Endothelial cell of umbilical vein (primary cell): ENCODE results near the gene SLC16A6. TPM values are rescaled to one million over a fixed set of nuclear protein-coding genes. Genes with fewer than 3 reads are reported as not detected.

Source experiments
- BruUV-seq: library from RNA; stranded (reverse); fragments of 400-500 nt; replicated peaks from 2 replicates; lab custom pipeline; 2021; lab: Mats Ljungman, UMichigan
- CTCF ChIA-PET: fragments of 300-600, 350-600 bp; sonication (Branson Sonifier 250); formaldehyde crosslinking; loops from one replicate; lab custom pipeline; 2021; ENCODE audit warnings: antibody characterized with exemption, inconsistent platforms; lab: Charles Lee
- POLR2A ChIA-PET: fragments of 300-600, 350-600 bp; sonication (Branson Sonifier 250); formaldehyde crosslinking; loops from one replicate; lab custom pipeline; 2021; ENCODE audit warnings: antibody characterized with exemption, inconsistent platforms; lab: Charles Lee
- DNase-seq: peaks from one replicate; pipeline ENCODE4 v3.0.0-alpha.2; 2011; ENCODE audit warnings: low read depth, low spot score
- FAIRE-seq: peaks from 2 replicates; lab custom pipeline; 2011; peaks lifted over from hg19 to GRCh38; lab: Jason Lieb, UNC
- H2AFZ ChIP-seq: 2 replicates; pipeline ENCODE4 v1.6.0; 2012; ENCODE audit warnings: low read depth, low read length, control low read depth, inconsistent platforms
- H3K27ac ChIP-seq: 2 replicates; pipeline ENCODE4 v1.5.1; 2011; ENCODE audit warnings: low read depth, mild to moderate bottlenecking, control low read depth, low read length, moderate library complexity; ENCODE audit not compliant: insufficient read depth
- H3K27me3 ChIP-seq, 2 experiments: 2 replicates each; pipeline versions ENCODE4 v1.6.0 to v1.6.1; 2011; ENCODE audit warnings: low read length in 2 of 2, mixed read lengths in 1 of 2; ENCODE audit not compliant: control insufficient read depth in 2 of 2, insufficient read depth in 2 of 2
- H3K36me3 ChIP-seq, 2 experiments: 2 replicates in 1 of 2; 3 replicates in 1 of 2; pipeline ENCODE4 v1.5.1; 2011; ENCODE audit warnings: low read length in 2 of 2, mild to moderate bottlenecking in 1 of 2, moderate library complexity in 1 of 2; ENCODE audit not compliant: control insufficient read depth in 2 of 2, insufficient read depth in 2 of 2; ENCODE audit errors: extremely low read depth in 1 of 2
- H3K4me1 ChIP-seq: 3 replicates; pipeline ENCODE4 v1.5.1; 2011; ENCODE audit warnings: mild to moderate bottlenecking, low read length; ENCODE audit not compliant: control insufficient read depth, insufficient read depth; ENCODE audit errors: extremely low read depth
- H3K4me2 ChIP-seq: 2 replicates; pipeline ENCODE4 v1.6.1; 2011; ENCODE audit warnings: low read length, control low read depth, mixed read lengths; ENCODE audit not compliant: insufficient read depth
- H3K4me3 ChIP-seq, 3 experiments: fragments of 200-600 bp in 1 of 3; sonication (generic), shearing (Covaris generic) in 1 of 3; replicated peaks in 1 of 3; 2 replicates each; pipeline ENCODE4 v1.5.1; 2011 to 2016; ENCODE audit warnings: control low read depth in 3 of 3, low read length in 3 of 3, mild to moderate bottlenecking in 2 of 3, inconsistent platforms in 1 of 3, low read depth in 1 of 3, moderate library complexity in 1 of 3; ENCODE audit not compliant: insufficient read depth in 1 of 3
- H3K79me2 ChIP-seq: 2 replicates; pipeline ENCODE4 v1.6.0; 2012; ENCODE audit warnings: low read length, inconsistent platforms; ENCODE audit not compliant: control insufficient read depth, insufficient read depth
- H3K9ac ChIP-seq: replicated peaks from 2 replicates; pipeline ENCODE3; 2011; ENCODE audit warnings: low read length, control low read depth; ENCODE audit not compliant: insufficient read depth; ENCODE audit errors: extremely low read depth
- H3K9me1 ChIP-seq: replicated peaks from 3 replicates; pipeline ENCODE4 v1.6.0; 2011; ENCODE audit warnings: mild to moderate bottlenecking, low read length; ENCODE audit not compliant: control insufficient read depth, insufficient read depth; ENCODE audit errors: extremely low read depth
- H3K9me3 ChIP-seq: replicated peaks from 2 replicates; pipeline ENCODE4 v1.5.1; 2012; ENCODE audit warnings: low read length, inconsistent platforms; ENCODE audit not compliant: control insufficient read depth, insufficient read depth
- H4K20me1 ChIP-seq: replicated peaks from 2 replicates; pipeline ENCODE3; 2011; ENCODE audit warnings: mild to moderate bottlenecking, low read length; ENCODE audit not compliant: control insufficient read depth, insufficient read depth; ENCODE audit errors: extremely low read depth
- EZH2 ChIP-seq: IDR thresholded peaks from 2 replicates; pipeline ENCODE4 v1.6.1; 2012; ENCODE audit warnings: borderline replicate concordance, low read depth, mild to moderate bottlenecking, moderate library complexity, low read length, inconsistent platforms; ENCODE audit not compliant: severe bottlenecking
- FOS ChIP-seq: IDR thresholded peaks from 2 replicates; pipeline ENCODE4 v1.6.1; 2011; ENCODE audit warnings: mild to moderate bottlenecking, low read length, moderate library complexity, borderline replicate concordance; ENCODE audit not compliant: insufficient read depth
- GATA2 ChIP-seq: IDR thresholded peaks from 2 replicates; pipeline ENCODE4 v1.7.0; 2011; ENCODE audit warnings: low read depth, mild to moderate bottlenecking, moderate library complexity, mixed read lengths, low read length; ENCODE audit not compliant: insufficient read length, insufficient read depth
- JUN ChIP-seq: IDR thresholded peaks from 2 replicates; pipeline ENCODE4 v1.6.1; 2011; ENCODE audit warnings: borderline replicate concordance, low read depth; ENCODE audit not compliant: insufficient read length, insufficient read depth
- MYC ChIP-seq: IDR thresholded peaks from one replicate; pipeline ENCODE4 v1.6.1; 2011; ENCODE audit warnings: mild to moderate bottlenecking, low read depth, low read length
- POLR2A ChIP-seq: IDR thresholded peaks from 2 replicates; pipeline ENCODE4 v1.6.1; 2012; ENCODE audit warnings: low read depth, mild to moderate bottlenecking, control low read depth, low read length
- POLR2AphosphoS5 ChIP-seq: IDR thresholded peaks from 2 replicates; pipeline ENCODE4 v1.6.1; 2012; ENCODE audit warnings: low read depth, mild to moderate bottlenecking, control low read depth, low read length, moderate library complexity; ENCODE audit not compliant: insufficient read depth
- dilution Hi-C: fragments of 300-500 bp; cut with MboI; formaldehyde crosslinking; loops from one replicate; pipeline ENCODE4 v1.15.0; 2019; ENCODE audit warnings: low sequenced_read_pairs; ENCODE audit not compliant: extremely low pct_ligation_motif_present
- intact Hi-C: fragments of 100-400 bp; cut with micrococcal nuclease; formaldehyde crosslinking; loops from one replicate; pipeline ENCODE4 v1.10.0; 2022
- polyA plus RNA-seq, 4 experiments: library from polyadenylated mRNA; depleted of rRNA in 3 of 4; stranded (reverse) in 3 of 4; unstranded in 1 of 4; fragments of >200 nt; gene quantifications; 2 replicates each; pipeline versions ENCODE4 v1.2.1 to v1.2.3, GENCODE V29; 2011 to 2012; ENCODE audit warnings: missing spikeins in 1 of 4
- total RNA-seq: library from RNA; stranded (reverse); gene quantifications from 2 replicates; pipeline ENCODE4 v1.2.3, GENCODE V29; 2021
- TF ChIP-seq, protein P1 (sequence below): IDR thresholded peaks from 2 replicates; pipeline ENCODE4 v1.6.1; 2011; ENCODE audit not compliant: insufficient read depth, insufficient read length
- TF ChIP-seq, protein P2 (sequence below), 2 donors: IDR thresholded peaks; 1 replicate in 1 of 2; 2 replicates in 1 of 2; pipeline ENCODE4 v1.5.1; 2011; ENCODE audit warnings: low read length in 2 of 2, mild to moderate bottlenecking in 2 of 2, moderate library complexity in 2 of 2, control low read depth in 1 of 2, inconsistent platforms in 1 of 2, low read depth in 1 of 2; ENCODE audit not compliant: insufficient read depth in 1 of 2; ENCODE audit errors: extremely low read depth in 1 of 2

Gene SLC16A6
- total and polyA plus RNA-seq, 2 donors (not counting 3 experiments of a cell fraction or from before 2014, with no cell fraction given), result 0.65 to 0.91 TPM

DNA sequence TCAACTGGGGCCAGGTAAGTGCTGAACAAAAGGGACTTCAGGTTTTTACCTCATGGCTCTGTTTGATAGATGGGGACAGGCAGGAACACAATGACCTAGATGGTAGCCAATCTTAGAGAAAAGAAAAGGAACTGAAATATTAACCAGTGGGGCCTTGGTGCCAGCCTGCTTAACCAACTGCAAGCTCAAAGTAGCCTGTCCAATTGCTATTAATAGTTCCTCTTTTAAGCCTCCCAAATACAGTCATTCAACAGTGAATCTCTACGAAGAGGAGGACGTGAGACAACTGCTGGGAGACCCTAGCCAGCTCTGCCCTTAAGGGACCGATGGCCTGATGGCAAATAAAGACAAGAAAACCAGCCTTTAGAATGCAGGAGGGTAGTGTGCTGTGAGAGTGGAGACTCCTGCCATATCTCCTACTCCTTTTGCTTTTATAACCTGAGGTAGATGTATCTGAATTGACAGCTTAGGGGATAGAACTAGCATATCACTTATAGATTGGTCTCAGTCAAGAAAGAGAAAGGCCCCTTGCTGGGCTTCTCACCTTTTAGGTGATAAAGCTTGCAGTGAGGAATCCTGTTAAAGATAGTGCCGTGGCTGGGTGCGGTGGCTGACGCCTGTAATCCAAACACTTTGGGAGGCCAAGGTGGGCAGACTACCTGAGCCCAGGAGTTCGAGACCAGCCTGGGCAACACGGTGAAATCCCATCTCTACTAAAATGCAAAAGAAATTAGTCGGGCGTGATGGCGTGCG lies 28.7 kb upstream of the SLC16A6 start:
- dilution Hi-C loops (no loop called here), intact Hi-C loops (no loop called here)
- H3K4me1 ChIP-seq, result no peaks in the 10 kb centered on the region
- H3K36me3 ChIP-seq, result no peaks in the 10 kb centered on the region
- no TSS peak for BruUV-seq
- no peak overlapping the region for H2AFZ ChIP-seq
- H3K9me3 ChIP-seq, result no peaks in the 10 kb centered on the region
- no peaks in the 10 kb centered on the region for H3K9me1 ChIP-seq
- H3K9ac ChIP-seq, result no peak overlapping the region
- FAIRE-seq (no peak), DNase-seq (no peak)
- H3K79me2 ChIP-seq, result no peaks in the 10 kb centered on the region
- no peak overlapping the region for H3K4me2 ChIP-seq
- no peak overlapping the region for H3K27ac ChIP-seq
- ChIA-PET CTCF (interaction anchor here (1.2 to 2.2 kb wide), 3 partner anchors 11 to 79 kb away, joined by 3 to 11 read pairs (median 3); no protein-coding TSS in a partner anchor), POLR2A (no interaction called here)
- no peaks in the 10 kb centered on the region for H4K20me1 ChIP-seq
- H3K27me3 ChIP-seq, result no peaks in the 10 kb centered on the region
- no peak overlapping the region for H3K4me3 ChIP-seq
- TF ChIP-seq EZH2 (no peak), FOS (no peak), POLR2A (no peak), JUN (no peak), POLR2AphosphoS5 (no peak), MYC (no peak), GATA2 (no peak)
- TF ChIP-seq, protein P1, sequence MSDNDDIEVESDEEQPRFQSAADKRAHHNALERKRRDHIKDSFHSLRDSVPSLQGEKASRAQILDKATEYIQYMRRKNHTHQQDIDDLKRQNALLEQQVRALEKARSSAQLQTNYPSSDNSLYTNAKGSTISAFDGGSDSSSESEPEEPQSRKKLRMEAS, result no peak
- TF ChIP-seq, protein P2, sequence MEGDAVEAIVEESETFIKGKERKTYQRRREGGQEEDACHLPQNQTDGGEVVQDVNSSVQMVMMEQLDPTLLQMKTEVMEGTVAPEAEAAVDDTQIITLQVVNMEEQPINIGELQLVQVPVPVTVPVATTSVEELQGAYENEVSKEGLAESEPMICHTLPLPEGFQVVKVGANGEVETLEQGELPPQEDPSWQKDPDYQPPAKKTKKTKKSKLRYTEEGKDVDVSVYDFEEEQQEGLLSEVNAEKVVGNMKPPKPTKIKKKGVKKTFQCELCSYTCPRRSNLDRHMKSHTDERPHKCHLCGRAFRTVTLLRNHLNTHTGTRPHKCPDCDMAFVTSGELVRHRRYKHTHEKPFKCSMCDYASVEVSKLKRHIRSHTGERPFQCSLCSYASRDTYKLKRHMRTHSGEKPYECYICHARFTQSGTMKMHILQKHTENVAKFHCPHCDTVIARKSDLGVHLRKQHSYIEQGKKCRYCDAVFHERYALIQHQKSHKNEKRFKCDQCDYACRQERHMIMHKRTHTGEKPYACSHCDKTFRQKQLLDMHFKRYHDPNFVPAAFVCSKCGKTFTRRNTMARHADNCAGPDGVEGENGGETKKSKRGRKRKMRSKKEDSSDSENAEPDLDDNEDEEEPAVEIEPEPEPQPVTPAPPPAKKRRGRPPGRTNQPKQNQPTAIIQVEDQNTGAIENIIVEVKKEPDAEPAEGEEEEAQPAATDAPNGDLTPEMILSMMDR (IDR thresholded peaks at IDR 0.05; ENCODE audit: extremely low read depth in 1 of 2, insufficient read depth in 1 of 2, low read depth in 1 of 2, low read length in 2 of 2), result no peak
